ENCODE measurements around the gene MYRIP.
"Not testable (repeated sequence)": the region's sequence is repeated elsewhere in the genome, so short reads cannot be mapped to it uniquely, and the experiment has no call there.

MYRIP gene

DNA sequence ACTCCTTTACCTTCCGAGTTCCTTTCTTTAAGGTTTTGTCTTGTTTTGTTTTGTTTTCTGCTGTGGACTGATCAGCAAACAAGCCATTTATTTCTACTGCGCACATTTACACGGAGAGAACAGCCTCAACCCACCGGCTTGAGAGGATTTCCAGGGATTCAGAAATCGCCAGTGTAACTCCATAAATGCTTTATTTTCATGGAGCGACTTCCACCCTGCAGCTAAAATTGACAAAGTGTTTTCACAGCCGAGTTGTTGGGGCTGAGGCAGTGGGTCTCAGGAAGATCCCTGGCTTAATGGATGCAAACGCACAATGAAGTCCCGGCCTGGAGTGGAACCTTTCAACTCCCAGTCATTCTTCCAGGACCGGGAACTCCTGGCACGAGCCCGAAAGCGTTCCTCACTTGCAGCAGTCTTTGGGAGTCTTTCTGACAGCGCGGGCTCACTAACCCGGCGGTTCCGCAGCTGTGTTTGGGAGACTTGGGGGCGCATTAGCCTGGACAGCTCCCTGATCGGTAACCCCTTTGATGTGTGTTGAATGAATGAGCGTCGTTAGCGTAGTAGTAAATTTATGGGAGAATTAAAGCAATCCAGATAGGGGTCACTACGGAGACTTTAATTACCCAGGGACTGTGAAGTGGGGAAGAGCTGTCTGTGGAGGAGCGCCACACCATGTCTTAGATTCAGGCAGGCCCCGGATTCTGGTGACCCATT is 785 bp upstream of the MYRIP start:
- TF ChIP-seq ZFX (IDR thresholded peaks at IDR 0.05): no peak
- H3K27ac ChIP-seq: peak overlapping the region; percentile 67; the same call in 1 of the 2 replicates

DNA sequence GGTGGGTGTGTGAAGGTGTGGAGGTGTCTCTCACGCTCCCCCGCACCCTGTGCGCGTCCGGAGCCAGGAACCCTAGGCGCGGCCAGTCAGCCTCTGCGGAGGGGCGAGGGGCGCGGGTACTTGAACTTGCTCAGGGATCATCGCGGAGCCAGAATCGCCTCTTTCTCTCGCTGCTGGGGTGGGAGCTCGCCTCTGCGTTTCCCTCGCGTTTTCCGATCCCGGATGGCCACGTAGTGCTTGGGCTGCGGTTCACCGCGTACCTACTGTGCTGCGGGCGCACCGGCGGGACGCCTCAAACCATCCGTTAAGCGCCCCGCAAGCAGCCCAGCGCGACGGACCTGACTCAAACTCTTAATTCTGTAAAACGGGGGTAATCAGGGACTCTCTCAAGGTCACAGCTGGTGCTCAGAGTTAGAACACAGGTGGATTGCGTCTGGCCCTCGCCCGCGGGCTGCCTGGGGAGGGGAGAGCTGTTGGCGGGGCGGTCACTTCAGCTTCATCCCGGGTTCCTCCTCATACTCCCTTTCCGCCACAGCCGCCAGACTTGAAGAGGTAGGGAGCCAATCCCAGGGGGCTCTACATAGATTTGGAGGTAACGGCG is 686 bp downstream of the MYRIP start:
- no peak for TF ChIP-seq ZFX (IDR thresholded peaks at IDR 0.05)
- TF ChIP-seq, protein P1, sequence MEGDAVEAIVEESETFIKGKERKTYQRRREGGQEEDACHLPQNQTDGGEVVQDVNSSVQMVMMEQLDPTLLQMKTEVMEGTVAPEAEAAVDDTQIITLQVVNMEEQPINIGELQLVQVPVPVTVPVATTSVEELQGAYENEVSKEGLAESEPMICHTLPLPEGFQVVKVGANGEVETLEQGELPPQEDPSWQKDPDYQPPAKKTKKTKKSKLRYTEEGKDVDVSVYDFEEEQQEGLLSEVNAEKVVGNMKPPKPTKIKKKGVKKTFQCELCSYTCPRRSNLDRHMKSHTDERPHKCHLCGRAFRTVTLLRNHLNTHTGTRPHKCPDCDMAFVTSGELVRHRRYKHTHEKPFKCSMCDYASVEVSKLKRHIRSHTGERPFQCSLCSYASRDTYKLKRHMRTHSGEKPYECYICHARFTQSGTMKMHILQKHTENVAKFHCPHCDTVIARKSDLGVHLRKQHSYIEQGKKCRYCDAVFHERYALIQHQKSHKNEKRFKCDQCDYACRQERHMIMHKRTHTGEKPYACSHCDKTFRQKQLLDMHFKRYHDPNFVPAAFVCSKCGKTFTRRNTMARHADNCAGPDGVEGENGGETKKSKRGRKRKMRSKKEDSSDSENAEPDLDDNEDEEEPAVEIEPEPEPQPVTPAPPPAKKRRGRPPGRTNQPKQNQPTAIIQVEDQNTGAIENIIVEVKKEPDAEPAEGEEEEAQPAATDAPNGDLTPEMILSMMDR (conservative IDR thresholded peaks at IDR 0.05): no peak
- peak overlapping the region; percentile 67 for H3K27ac ChIP-seq

DNA sequence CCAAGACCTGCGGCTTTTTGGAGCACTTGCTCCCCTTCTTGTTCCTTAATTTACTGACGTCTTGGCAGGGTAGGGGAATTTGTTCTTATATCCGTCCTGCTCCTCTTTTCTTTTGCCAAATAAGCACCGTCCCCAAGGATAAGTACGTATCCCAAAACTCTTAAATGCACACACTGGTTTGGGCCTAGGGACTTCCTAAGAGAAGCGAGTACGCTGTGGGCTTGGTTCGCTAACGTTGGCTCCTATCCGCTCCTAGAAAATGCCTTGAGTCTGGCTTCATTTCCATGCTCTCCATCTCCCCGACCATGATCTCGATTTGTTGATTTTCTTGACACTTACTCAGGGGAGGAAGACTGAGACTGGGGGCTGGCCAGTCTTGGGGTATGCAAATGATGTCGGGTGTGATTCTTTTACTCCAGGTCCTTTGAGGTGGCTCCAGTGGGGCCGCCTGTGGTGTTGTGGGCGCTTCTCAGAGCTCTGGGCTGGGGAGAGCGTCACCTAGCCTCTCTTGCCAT is 1.3 kb downstream of the MYRIP start:
- H3K27ac ChIP-seq: no peak overlapping the region; the same call in 1 of the 2 replicates
- TF ChIP-seq ZFX (IDR thresholded peaks at IDR 0.05): no peak
- TF ChIP-seq, protein P1 (conservative IDR thresholded peaks at IDR 0.05): no peak

- TF ChIP-seq ZFX (IDR thresholded peaks at IDR 0.05): no peak
- TF ChIP-seq, protein P1 (conservative IDR thresholded peaks at IDR 0.05): no peak
- H3K27ac ChIP-seq: no peak overlapping the region
Observed at GRCh38 chr3:39811561-39811960, 2.2 kb downstream of the MYRIP start.

DNA sequence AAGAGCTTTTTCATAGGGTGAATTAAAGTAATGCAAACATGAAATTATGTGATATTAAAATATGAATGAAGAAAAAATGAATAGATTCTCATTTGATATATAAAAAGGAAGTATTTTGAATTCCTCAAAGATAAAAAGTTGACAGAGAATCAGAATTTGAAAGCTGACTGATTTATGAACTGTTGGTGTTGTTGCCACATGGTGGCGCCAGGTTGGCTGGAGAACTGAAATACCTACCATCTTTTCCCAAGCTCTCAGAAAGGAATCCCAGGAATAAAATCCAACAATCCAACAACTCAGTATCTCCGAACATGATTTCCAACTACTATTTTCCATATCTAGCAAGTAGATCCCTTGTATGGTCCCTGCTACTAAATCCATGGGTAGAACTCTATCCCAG is 3.1 kb downstream of the MYRIP start:
- no peak overlapping the region for H3K27ac ChIP-seq
- TF ChIP-seq, protein P1 (conservative IDR thresholded peaks at IDR 0.05): peak; percentile 64
- no peak for TF ChIP-seq ZFX (IDR thresholded peaks at IDR 0.05)

- no peak for TF ChIP-seq ZFX (IDR thresholded peaks at IDR 0.05)
- TF ChIP-seq, protein P1 (conservative IDR thresholded peaks at IDR 0.05): no peak
- H3K27ac ChIP-seq: no peak overlapping the region
Observed at GRCh38 chr3:39814007-39814406, 4.6 kb downstream of the MYRIP start.

DNA sequence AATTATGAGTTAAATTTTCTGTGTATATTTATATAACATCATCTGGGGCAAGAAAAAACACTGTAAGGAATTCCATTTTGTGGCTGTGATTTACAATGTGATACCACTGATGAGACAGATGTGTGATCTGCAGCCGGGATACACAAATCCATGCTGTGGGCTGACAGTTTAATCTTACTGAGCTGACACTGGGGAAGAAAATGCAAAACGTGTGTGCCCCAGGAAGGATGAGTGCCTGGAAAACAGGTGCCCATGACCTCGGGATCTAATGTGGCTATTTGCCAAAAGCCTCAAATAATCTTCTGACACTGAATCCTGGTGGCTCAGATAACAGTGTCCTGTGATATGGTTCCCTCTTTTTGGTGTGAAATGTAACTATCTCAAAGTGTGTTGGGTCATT is 10.5 kb downstream of the MYRIP start:
- TF ChIP-seq ZFX (IDR thresholded peaks at IDR 0.05): no peak
- TF ChIP-seq, protein P1 (conservative IDR thresholded peaks at IDR 0.05): no peak

GRCh38 chr3:39833764-39834163 is 24.4 kb downstream of the MYRIP start:
- H3K27ac ChIP-seq: not testable (repeated sequence)

More for the DNA sequence above, 10.5 kb downstream of the MYRIP start:
- no peak overlapping the region for H3K27ac ChIP-seq

Measured in C4-2B (cell line).